ENCODE measurements around the gene JARID2.

Gene JARID2

DNA sequence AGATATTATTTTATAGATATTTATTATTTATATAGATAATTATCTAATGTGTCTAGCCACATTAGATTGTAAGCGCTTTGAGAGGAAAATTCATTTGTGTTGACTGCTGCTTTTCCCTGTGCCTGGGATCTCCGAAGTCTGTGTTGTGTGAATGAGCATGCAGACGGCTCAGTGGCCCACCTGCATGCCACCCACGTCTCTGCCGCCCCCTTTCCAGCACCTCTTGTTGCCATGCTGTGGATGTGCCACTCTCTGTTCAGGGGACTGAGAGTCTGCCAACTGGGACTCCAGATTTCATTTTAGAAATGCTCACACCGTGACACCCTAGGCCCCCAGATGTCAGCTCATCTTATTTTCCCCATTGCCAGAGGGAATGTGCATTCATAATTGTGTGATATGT lies 139.7 kb downstream of the JARID2 start:
- DNase-seq (ENCODE audit: low read depth, low spot score) = no peak
- CTCF ChIA-PET = no interaction called here
- TF ChIP-seq, protein P1, sequence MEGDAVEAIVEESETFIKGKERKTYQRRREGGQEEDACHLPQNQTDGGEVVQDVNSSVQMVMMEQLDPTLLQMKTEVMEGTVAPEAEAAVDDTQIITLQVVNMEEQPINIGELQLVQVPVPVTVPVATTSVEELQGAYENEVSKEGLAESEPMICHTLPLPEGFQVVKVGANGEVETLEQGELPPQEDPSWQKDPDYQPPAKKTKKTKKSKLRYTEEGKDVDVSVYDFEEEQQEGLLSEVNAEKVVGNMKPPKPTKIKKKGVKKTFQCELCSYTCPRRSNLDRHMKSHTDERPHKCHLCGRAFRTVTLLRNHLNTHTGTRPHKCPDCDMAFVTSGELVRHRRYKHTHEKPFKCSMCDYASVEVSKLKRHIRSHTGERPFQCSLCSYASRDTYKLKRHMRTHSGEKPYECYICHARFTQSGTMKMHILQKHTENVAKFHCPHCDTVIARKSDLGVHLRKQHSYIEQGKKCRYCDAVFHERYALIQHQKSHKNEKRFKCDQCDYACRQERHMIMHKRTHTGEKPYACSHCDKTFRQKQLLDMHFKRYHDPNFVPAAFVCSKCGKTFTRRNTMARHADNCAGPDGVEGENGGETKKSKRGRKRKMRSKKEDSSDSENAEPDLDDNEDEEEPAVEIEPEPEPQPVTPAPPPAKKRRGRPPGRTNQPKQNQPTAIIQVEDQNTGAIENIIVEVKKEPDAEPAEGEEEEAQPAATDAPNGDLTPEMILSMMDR (IDR thresholded peaks at IDR 0.05; ENCODE audit: insufficient read depth, low read length, missing control alignments) = no peak
- POLR2A ChIA-PET = no interaction called here
- H3K4me3 ChIP-seq (ENCODE audit: low read depth, low read length) = no peak overlapping the region

DNA sequence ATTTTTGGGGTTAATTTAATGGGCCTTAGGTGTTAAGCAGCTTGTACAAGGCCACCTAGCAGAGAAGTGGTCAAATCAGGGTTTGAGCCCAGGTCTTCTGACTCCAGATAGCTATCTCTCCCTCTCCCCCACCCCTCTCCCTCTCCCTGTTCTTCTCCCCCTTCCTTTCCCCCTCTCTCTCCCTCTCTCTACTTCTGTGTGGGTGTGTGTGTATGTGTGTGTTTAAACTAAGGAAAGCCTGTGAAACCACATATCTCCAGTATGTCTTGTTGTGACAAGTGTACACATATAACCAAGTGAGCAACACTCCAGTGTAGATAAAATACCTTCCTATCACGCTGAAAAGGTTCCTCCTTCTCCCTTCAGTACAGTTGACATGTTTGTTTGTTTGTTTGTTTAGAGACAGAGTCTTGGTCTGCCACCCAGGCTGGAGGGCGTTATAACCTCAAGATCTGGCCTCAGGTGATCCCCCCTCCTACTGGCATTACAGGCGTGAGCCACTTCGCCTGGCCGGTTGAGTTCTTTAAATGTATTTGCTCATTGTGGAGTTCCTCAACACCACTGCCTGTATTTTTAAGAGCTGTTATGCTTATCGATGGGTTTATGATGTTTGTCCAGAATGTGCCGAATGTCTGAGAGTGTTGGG lies 140.4 kb downstream of the JARID2 start:
- ChIA-PET POLR2A (no interaction called here), CTCF (no interaction called here)
- TF ChIP-seq, protein P1 (IDR thresholded peaks at IDR 0.05; ENCODE audit: insufficient read depth, low read length, missing control alignments) = no peak

DNA sequence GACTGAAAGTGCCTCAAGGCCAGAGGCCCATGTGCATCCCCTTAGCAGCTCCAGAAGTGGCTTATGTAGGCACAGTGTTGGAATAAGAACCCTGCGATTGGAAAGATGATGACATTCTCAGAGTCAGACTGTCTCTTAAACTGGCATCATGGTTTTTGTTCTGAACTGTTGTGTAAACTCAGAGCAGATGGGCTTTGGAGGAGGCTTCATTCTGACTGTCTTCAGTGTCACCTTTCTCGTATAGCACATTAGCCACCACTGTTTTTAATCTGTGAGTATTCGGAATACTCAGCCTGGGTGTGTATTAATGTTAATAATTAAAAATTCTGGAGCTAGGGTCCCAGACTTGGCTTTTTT lies 140.9 kb downstream of the JARID2 start:
- no peak overlapping the region for H3K4me3 ChIP-seq (ENCODE audit: low read depth, low read length)
- DNase-seq (ENCODE audit: low read depth, low spot score) = no peak
- TF ChIP-seq, protein P1 (IDR thresholded peaks at IDR 0.05; ENCODE audit: insufficient read depth, low read length, missing control alignments) = no peak
- ChIA-PET CTCF (interaction anchor here (0.9 to 2.0 kb wide), 2 partner anchors 7 to 9 kb away, joined by 3 to 8 read pairs; no protein-coding TSS in a partner anchor), POLR2A (no interaction called here)

More for the DNA sequence above, 140.4 kb downstream of the JARID2 start:
- H3K4me3 ChIP-seq (ENCODE audit: low read depth, low read length) = no peak overlapping the region
- no peak for DNase-seq (ENCODE audit: low read depth, low spot score)

DNA sequence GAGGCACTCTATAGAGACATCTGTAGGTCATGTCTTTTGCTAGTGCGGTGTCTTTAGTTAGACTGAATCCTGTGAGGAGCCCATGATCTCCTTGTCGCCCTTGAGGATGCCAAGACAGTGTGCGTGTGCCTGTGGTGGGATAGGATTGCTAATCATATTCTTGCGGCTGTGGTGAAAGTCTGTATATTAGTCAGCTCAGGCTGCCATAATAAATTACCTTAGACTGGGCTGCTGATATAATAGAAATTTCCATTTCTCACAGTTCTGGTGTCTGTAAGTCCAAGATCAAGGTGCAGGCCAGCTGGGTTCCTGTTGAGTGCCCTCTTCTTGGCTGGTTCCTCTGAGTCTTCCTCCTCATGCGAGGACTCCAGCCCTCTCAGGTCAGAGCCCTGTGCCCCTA lies 141.2 kb downstream of the JARID2 start:
- POLR2A ChIA-PET = no interaction called here
- TF ChIP-seq, protein P1 (IDR thresholded peaks at IDR 0.05; ENCODE audit: insufficient read depth, low read length, missing control alignments) = no peak
- DNase-seq (ENCODE audit: low read depth, low spot score) = no peak
- CTCF ChIA-PET = interaction anchor here (0.9 to 2.0 kb wide), 4 partner anchors 8 to 14 kb away, joined by 3 to 11 read pairs (median 6); no protein-coding TSS in a partner anchor
- H3K4me3 ChIP-seq (ENCODE audit: low read depth, low read length) = no peak overlapping the region

DNA sequence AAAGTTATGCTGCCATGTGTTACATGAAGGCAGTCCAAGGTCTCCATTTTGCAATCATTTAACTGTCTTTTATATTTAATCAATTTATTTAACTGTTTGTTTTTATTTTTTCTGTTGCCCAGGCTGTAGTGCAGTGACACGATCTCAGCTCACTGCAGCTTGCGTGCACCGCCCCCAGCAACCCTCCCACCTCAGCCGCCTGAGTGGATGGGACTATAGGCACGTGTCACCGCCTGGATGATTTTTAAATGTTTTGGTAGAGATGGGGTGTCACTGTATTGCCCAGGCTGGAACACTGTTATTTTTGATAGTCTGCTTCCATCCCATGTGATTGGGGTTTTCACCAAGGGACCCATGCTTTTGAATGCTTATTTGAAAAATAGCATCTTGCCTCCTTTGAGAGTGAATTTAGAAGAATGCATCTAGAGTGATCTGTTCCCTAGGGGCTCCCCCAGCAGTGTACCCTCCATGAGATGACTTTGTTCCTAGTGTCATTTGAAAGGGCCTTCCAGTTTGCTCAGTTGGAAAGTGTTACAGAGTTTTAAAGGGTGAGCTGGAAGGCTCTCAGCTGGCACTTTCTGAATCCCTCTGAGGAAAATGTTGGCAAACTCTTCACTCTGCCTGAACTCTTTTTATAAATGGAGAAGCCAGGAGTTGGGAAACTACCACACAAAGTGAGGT lies 143.4 kb downstream of the JARID2 start:
- ChIA-PET POLR2A (interaction anchor here (0.6 kb wide), 1 partner anchor 408 kb away, joined by 4 read pairs; no protein-coding TSS in a partner anchor), CTCF (interaction anchor here (0.8 to 2.6 kb wide), 15 partner anchors 8 to 1259 kb away, joined by 3 to 15 read pairs (median 5); no protein-coding TSS in a partner anchor)
- DNase-seq (ENCODE audit: low read depth, low spot score) = no peak
- TF ChIP-seq, protein P1 (IDR thresholded peaks at IDR 0.05; ENCODE audit: insufficient read depth, low read length, missing control alignments) = no peak
- H3K4me3 ChIP-seq (ENCODE audit: low read depth, low read length) = no peak overlapping the region
